ENCODE data around the gene NCOA1.
"Not testable (repeated sequence)": the region's sequence is repeated elsewhere in the genome, so short reads cannot be mapped to it uniquely, and the experiment has no call there.

The NCOA1 gene

DNA sequence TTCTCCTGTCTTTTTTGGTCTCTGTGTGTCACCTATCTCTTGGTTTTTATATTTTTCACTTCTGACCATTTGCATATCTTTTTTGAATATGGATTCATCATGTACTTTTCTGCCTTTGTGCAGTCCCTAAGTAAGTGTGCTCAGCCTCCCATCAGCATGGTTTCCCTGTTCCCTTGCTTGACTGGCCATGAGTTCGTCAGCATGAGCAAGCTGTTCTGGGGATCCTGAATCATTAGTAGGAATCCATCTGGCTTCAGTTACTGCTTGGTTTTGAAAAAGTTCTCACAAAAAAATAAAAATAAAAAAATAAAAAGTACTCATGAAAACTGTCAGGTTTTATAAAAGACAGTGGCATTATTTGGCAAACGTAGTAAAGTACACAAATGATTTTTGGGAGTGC is 144.1 kb downstream of the NCOA1 start:
- DNase-seq (ENCODE audit: low read depth), result no peak

GRCh38 chr2:24638568-24638967 is 147.5 kb downstream of the NCOA1 start:
- DNase-seq (ENCODE audit: low read depth), result no peak

- no peak for DNase-seq (ENCODE audit: low read depth)
Observed at GRCh38 chr2:24642351-24642750, 151.3 kb downstream of the NCOA1 start.

GRCh38 chr2:24643051-24643450 is 152.0 kb downstream of the NCOA1 start:
- DNase-seq (ENCODE audit: low read depth), result no peak

- no peak for DNase-seq (ENCODE audit: low read depth)
Observed at GRCh38 chr2:24644032-24644431, 153.0 kb downstream of the NCOA1 start.

GRCh38 chr2:24650997-24651642 is 160.1 kb downstream of the NCOA1 start:
- DNase-seq (ENCODE audit: low read depth), result no peak

GRCh38 chr2:24651643-24652003 is 160.6 kb downstream of the NCOA1 start:
- no peak for DNase-seq (ENCODE audit: low read depth)

DNA sequence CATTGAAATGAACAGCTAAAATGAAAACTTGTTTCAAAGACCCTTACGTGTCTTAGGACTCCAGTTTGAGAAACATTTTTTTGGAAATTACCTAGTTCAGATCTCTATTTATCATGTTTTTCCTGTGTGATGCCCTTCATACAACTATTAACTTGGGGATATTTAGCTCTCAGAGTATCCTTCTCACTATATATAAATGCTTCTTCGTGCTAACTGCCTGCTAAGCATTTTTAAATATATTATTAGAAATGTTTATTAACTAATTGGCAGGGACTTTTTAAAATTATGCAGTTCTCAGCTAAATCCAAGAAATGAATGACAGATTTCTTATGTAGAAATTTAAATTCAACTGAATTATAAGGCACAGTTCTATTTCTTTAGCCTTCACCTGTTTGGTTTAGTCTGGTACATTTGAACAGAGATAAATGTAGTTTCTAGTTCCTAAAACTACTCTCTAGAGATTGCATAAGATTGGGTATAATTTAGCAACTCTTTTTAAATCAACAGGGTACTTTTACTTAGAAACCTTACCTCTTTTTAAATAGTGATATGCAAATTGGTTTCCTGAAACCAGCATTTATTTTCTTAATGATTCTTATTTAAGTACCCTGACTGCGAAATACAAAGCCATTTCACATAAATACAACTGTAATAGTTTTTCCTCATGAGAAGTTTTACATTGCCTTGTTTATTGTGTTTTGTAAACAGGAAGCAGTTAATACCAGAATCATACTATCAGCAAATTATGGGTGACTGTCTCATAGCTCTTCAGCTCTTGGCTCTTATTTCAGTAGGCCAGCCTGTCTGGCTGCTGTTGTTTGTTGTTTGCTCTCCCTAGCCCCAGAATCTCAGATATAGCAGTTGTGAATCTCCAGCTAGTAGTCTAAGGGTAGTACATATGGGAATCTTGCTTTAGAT is 161.5 kb downstream of the NCOA1 start:
- no peak for DNase-seq (ENCODE audit: low read depth)

DNA sequence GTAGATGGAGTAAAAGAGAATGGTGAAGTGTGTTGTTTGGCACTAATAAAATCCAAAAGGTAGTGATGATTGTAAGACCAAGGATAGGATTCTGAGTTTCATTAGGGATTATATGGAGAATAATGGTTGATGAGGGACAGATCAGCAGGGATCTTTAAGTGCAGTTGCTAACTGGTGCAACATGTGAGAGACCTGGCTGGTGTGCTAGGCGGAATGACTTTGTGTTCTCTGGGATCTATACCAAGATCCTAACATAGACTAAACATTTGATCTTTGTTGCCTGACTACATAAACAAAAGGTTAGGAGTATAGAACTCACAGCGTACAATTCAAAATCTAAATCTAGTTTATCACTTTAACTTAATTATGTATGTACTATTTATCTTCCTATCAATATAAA is 166.8 kb downstream of the NCOA1 start:
- no peak for DNase-seq (ENCODE audit: low read depth)

DNA sequence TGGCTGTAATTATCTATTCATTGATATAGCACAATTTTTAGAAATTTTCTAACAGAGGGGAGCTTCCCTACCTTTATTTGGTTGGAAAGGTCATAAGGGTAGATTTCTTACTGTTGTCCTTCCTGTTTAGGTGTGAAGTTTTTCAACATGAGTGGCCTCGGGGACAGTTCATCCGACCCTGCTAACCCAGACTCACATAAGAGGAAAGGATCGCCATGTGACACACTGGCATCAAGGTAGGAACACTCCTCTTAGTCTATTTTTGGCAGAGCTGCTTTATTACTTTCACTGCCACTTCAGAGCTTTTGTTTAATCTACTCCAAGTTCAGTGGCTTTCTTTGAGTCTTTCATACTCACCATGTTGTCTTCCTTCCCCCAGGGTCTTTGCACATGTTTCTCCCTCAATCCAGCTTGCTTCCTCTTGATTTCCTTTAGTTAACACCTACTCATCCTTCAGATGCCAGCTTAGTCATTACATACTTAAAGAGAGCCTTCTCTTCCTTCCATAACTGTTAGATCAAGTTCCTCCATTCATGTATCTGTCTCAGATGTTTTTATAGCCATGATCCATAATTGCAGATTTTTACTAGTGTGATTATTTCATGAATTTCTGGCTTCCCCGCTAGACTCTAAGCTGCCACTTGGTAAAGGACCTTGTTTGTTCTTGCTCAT is 167.6 kb downstream of the NCOA1 start:
- DNase-seq (ENCODE audit: low read depth), result no peak

DNA sequence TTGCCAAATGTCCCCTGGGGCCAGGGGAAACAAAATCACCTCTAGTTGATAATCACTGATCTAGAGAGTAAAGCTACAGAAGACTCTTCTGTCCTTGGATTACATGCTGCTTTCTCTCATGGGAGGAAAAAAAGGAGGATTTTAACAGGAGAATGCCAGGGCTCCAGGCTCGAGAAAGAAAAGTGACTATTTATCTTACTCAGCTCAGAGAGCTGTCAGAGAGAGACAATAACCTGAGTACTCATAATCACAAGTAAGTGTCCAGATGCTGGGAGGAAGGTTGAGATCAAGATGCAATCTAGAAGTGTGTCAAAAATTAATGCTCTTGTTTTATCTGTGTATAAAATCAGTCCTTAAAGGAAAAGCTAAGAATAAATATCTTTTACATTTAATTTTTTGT is 168.8 kb downstream of the NCOA1 start:
- no peak for DNase-seq (ENCODE audit: low read depth)

- DNase-seq (ENCODE audit: low read depth), result no peak
Observed at GRCh38 chr2:24667542-24667941, 176.5 kb downstream of the NCOA1 start.

DNA sequence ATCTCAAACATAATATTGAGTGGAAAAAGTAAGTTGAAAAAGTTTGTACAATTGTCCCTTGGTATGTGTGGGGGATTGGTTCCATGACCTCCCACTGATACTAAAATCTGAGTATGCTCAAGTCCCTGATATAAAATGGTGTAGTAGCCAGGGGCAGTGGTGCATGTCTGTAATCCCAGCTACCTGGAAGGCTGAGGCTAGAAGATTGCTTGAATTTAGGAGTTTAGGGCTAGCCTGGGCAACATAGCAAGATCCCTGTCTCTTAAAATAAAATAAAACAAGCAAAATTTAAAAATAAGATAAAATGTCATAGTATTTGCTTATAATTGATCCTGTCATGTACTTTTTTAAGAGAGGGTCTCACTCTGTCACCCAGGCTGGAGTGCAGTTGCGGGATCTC is 180.2 kb downstream of the NCOA1 start:
- no peak for DNase-seq (ENCODE audit: low read depth)

DNA sequence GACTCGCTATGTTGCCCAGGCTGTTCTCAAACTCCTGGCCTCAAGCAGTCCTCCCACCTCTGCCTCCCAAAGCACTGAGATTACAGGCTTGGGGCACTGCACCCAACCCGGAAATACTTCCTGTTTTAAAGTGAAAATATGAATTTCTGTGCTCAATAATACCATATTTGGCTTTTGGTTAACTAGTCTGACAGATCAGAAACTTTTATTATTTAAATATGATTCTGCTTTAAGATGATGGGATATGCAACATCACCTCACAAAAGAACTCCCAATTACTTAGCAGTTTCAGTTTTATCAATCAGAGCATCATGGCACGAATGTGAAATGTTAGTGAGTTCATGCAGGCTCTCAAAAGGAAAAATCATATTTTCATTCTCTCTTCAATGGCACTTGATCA is 181.5 kb downstream of the NCOA1 start:
- no peak for DNase-seq (ENCODE audit: low read depth)

DNA sequence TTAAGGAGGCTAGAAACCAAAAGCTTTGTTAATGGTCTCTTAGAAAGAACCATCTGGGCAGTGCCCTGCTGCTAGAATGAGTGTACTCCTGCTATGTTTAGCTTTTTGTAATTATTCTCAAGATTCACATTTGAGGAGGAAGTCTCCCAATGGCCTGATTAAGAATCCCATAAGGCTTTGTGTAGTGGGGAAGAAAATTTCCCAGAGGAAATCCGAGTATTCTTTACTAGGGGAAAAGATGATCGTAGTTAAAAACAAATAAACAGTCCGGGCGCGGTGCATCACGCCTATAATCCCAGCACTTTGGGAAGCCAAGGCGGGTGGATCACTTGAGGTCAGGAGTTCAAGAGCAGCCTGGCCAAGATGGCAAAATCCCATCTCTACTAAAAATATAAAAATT is 184.3 kb downstream of the NCOA1 start:
- no peak for DNase-seq (ENCODE audit: low read depth)

DNA sequence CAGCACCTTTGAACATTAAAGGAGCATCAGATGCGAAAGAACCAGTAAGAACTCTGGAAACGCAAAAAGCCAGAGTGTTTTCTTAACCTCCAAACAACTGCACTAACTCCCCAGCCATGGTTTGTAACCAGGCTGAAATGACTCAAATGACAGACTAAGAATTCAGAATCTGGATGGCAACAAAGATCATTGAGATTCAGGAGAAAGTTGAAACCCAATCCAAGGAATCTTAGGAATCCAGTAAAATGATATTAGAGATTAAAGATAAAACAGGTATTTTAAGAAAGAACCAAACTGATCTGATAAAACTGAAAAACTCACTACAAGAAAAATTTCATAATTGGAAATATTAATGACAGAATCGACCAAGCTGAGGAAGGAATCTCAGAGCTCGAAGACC is 185.4 kb downstream of the NCOA1 start:
- no peak for DNase-seq (ENCODE audit: low read depth)

GRCh38 chr2:24678066-24678465 is 187.0 kb downstream of the NCOA1 start:
- DNase-seq (ENCODE audit: low read depth), result not testable (repeated sequence)

- DNase-seq (ENCODE audit: low read depth), result no peak
Observed at GRCh38 chr2:24680196-24680595, 189.1 kb downstream of the NCOA1 start.

DNA sequence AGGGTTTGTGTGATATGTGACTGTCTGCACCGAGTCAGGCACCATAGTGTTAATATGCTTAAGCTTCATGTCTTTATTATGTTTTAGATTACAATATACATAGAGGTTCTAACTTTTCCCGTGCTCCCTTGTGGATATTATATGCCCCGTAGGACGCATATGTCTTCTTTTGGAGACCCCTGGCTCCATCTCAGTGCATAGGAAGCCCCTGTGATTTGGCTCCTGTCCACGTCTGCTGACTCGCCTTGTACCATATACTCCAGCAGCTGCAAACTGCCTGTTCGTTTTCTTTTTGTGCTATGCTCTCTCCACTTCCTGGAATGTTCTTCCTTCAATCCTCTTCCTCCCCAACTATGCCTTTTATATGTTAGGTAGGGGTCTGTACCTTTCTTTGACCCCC is 191.2 kb downstream of the NCOA1 start:
- DNase-seq (ENCODE audit: low read depth), result no peak

GRCh38 chr2:24683408-24683807 is 192.4 kb downstream of the NCOA1 start:
- no peak for DNase-seq (ENCODE audit: low read depth)

DNA sequence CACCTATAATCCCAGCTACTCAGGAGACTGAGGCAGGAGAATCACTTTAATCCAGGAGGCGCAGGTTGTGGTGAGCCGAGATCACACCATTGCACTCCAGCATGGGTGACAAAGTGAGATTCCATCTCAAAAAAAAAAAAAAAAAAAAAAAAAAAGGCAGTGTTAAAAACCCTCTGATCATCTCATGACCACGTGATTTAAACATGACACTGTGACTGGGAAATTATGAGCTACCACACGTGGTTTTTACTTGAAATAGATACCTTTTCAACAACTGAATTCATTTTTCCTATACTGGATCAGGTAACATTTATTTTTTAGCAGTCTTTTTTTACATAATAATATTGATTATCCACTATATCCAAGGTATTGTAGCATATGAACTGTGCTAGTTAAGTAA is 199.5 kb downstream of the NCOA1 start:
- no peak for DNase-seq (ENCODE audit: low read depth)

GRCh38 chr2:24691806-24692205 is 200.8 kb downstream of the NCOA1 start:
- DNase-seq (ENCODE audit: low read depth), result no peak

DNA sequence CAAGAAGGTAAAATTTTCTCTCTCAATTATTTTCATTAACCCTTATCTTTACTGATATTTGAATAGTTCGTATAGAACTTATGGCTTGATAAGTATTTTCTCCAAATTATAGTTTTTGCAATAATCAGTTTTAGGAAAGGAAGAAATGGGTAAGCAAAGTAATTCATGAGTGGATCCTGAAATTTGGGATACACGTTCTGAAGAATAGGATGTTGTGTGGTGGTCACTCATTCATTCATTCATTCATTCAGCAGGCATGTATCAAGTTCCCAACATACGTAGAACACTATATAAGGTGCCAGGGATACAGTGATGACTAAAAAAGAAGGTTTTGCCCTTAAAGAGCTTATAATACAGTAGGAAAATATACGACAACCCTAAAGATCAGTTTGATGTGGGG is 206.7 kb downstream of the NCOA1 start:
- no peak for DNase-seq (ENCODE audit: low read depth)
